HG03159 (cell line): ENCODE data around the gene RAB41.
"Not testable (repeated sequence)": the region's sequence is repeated elsewhere in the genome, so short reads cannot be mapped to it uniquely, and the experiment has no call there.

Experiments
- ATAC-seq: cut with Tn5 transposase; IDR thresholded peaks from one replicate; pipeline ENCODE4 v1.9.1; 2021; ENCODE audit warnings: mild to moderate bottlenecking, moderate library complexity; ENCODE audit not compliant: unreplicated experiment

RAB41 gene

GRCh38 chrX:70289793-70290770, 8.1 kb downstream of the RAB41 start, which contains the start of the genes KIF4A and PDZD11:
KIF4A (plus strand) TSS chrX:70290104; CDS start chrX:70290459, 355 bp downstream.
PDZD11 (minus strand) TSS chrX:70289927; CDS start chrX:70289341, 586 bp downstream.
- ATAC-seq = peak; percentile 96

DNA sequence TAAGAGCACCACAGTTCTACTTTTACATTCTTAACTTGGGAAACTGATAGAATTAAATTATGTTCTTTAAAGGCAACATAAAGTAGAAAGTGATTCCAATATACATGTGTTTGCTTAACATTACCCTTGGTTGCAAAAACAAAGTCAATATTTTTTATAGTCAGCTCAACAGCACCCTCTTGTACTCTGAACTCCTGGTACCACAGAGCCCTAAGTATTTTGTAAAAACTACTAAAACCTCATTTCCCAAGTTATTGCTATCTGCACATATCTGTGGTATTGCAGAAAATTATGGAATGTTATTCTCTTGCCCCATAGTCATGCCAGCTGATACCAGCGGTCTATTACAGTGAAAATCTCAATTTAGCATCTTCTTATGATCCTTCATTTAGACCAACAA, 10.8 kb downstream of the RAB41 start:
- no peak for ATAC-seq

GRCh38 chrX:70293621-70294020, 11.6 kb downstream of the RAB41 start:
- no peak for ATAC-seq

- ATAC-seq = no peak
Measured at GRCh38 chrX:70301716-70302115, 19.7 kb downstream of the RAB41 start.

GRCh38 chrX:70313503-70313902, 31.5 kb downstream of the RAB41 start:
- ATAC-seq = no peak

- ATAC-seq = no peak
Measured at GRCh38 chrX:70322784-70323183, 40.8 kb downstream of the RAB41 start.

- not testable (repeated sequence) for ATAC-seq
Measured at GRCh38 chrX:70323628-70324027, 41.7 kb downstream of the RAB41 start.

- no peak for ATAC-seq
Measured at GRCh38 chrX:70324326-70324725, 42.4 kb downstream of the RAB41 start.

DNA sequence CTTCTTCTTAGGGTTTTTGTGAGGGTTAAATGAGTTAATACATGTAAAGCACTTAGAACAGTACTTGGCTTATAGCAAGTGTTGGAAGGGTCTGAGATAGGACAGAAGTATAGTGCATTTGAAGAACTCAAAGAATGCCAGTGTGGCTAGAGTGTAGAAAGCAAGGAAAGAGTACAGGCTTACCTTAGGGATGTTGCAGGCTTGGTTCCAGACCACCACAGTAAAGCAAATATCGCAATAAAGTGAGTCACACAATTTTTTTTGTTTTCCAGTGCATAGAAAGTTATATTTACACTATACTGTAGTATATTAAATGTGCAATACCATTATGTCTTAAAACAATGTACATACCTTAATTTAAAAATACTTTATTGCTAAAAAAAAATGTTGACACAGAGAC, 49.2 kb downstream of the RAB41 start:
- ATAC-seq = no peak

GRCh38 chrX:70332600-70332999, 50.6 kb downstream of the RAB41 start:
- ATAC-seq = no peak
